Measurements from ENCODE around the gene ZNF638.

The ZNF638 gene

GRCh38 chr2:71474744-71475397 lies 143.3 kb downstream of the ZNF638 start:
- no peak for DNase-seq

DNA sequence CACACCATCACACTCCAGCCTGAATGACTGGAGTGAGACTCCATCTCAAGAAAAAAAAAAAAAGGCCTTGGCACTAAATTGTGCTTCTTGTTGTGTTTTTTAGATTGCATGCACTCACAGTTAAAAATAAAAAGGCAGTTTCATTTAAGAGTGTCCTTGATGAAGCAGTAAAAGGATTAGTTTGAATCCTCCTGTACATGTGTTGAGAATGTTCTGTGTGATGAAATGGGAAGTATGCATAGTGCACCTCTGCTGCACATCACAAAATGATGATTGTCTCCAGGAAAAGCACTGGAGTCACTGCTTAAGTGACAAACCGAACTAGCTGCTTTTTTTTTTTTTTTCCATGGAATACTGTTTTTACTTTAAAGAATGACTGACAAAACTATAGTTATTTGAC lies 144.9 kb downstream of the ZNF638 start:
- no peak for DNase-seq

- no peak for DNase-seq
These were observed 145.7 kb downstream of the ZNF638 start for GRCh38 chr2:71477231-71477691.

DNA sequence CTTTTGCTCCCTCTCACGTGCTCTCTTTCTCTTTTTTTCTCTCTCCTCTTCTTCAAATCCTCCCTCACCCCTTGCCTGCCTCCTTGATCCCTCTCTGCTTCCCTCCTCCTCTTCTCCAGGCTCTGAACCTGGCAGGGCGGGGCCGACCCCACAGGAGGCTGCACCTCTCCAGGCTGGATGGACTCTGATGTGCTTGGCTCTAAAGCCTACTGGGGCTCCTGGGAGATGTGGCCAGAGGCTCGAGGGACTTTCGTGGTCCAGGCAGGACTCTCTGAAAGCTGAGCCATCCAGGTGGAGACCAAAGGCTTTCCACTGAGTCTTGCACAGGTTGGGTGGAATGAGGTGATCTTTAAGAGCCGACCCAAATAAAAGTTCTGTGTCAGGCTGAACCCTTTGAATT lies 147.2 kb downstream of the ZNF638 start:
- DNase-seq, result no peak

- no peak for DNase-seq
These were observed 147.7 kb downstream of the ZNF638 start for GRCh38 chr2:71479261-71479660.

- DNase-seq, result no peak
These were observed 149.5 kb downstream of the ZNF638 start for GRCh38 chr2:71481111-71481510.

DNA sequence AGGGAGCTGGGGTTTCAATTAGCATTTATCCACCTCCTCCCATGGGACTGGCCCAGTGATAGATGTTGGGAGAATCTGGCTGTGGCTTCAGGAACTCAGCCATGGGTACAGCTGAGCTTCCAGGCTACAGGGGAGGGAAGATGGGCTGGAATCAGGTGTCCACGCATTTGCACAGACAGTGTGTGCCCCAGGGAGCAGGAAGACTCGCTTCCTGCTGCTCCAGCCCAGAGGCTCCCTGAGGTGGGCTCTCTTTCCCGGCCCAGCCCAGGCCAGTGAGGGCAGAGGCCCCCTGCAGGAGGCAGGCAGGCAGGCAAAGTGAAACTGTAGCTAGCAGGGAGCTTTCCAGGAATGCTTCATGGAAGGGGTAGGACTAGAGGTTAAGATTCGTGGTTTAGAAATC lies 150.5 kb downstream of the ZNF638 start:
- DNase-seq, result no peak

DNA sequence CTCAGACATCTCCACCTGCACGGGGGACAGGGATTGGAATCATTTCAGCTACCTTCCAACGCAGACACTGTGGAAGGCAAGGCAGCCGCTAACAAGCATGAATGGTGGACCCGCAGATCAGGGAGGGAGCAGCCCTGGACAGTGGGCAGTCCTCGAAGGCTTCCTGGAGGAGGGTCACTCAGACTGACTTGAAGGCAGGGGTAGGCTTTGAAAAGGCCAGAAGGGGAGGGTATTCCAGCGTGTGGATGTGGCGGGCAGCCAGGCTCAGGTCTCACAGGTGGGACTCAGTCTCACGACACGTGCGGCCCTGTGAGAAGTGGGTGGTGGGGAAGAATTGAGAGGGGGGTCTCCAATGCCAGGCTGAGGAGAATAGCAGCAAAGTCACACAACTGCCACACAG lies 151.7 kb downstream of the ZNF638 start:
- DNase-seq, result no peak

DNA sequence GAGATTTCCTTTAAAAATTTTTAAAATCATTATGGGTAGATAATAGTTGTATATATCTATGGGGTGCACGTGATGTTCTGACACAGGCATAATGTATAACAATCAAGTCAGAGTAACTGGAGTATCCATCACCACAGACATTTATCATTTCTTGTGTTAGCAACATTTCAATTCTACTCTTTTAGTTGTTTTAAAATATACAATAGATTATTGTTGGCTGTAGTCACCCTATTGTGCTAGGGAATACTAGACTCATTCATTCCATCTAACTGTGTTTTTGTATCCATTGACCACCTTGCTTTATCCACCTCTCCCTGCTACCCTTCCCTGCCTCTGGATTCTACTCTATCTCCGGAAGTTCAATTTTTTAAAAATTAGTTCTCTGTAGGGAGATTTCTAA lies 152.8 kb downstream of the ZNF638 start:
- no peak for DNase-seq
